ENCODE data around the gene TMPRSS4.
A peak's percentile ranks its signal among the peaks of the same experiment; 100 is the strongest.

The TMPRSS4 gene

DNA sequence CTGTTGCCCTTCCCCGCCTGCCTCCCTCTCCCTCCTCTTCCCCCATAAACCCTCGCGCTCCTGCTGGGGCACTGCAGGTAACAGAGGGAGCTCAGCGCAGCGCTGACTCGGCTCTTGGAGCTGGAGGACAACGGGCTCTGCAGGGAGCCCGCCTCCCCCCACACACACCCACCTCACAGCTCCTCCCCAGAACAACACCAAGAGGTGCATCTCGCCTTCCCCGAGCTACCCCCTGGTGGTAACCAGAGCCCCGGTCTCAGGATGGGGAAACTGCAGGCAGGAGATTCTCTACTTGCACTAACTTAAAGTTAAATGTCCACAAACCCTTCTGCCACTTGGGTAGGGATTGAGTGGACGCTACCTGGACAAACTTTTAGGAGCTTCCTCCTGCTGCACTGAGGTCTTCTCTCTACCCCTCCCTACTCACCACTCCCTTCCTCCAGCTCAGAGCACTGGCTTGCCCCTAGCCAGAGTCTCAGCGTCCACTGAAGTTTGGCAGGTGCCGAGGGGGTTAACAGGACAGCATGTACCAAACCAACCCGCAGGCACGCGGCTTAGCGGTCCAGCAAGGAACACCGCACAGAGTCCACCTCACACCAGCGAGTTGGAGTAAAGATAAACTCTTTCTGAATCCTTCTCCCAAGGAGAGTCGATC, 79.8 kb downstream of the TMPRSS4 start:
- DNase-seq, result peak; percentile 3

DNA sequence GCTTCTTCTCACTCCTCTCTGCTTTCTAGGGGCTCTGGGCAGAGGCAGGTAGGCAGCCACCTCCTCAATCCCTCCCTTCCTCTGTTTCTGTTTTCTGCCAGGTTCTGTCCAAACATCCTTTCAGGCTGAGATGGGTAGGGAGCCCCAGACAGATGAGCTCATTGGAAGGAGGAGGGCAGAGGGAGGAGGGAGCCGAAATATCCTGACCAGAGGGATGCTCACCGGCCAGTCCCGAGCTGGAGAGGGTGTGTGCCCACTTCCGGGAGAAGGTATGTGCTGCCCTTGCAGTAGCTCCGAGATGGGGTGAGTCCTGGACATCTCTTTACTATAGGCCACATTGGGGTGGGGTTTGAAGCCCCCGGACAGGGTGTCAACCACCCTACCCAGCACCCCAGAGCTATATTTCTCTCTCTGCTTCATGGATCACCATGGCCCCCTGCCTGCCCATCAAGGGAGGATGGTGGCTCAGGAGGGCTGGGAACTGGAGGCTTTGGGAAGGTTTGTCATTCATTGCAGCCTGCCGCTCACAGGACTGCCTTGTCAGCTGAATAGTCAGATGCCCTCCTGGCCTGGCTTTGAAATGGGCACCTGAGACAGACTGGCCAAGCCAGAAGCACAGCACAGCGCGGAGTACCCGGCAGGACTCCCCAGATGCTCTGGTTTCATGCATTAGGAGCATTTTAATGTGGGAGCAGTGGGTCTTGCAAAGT, 80.5 kb downstream of the TMPRSS4 start:
- DNase-seq, result no peak

DNA sequence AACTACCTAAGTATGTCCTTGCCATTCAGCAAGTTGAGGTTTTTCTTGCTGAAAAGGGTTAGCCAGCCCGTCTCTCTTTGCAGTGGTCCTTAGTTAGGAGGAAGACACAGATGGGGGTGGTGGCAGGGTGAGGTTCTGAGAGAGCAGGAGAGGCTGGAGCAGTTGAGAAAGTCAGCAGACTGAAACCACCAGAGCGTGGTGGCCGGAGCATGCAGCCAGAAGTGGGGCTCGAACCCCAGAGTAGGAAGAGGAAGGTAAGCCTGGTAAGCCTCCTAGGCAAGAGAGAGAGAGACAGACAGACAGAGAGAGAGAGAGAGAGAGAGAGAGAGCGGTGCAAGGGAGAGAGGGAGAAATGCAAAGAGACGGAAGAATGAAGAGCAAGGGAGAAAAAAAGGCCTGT, 84.9 kb downstream of the TMPRSS4 start:
- no peak for DNase-seq

DNA sequence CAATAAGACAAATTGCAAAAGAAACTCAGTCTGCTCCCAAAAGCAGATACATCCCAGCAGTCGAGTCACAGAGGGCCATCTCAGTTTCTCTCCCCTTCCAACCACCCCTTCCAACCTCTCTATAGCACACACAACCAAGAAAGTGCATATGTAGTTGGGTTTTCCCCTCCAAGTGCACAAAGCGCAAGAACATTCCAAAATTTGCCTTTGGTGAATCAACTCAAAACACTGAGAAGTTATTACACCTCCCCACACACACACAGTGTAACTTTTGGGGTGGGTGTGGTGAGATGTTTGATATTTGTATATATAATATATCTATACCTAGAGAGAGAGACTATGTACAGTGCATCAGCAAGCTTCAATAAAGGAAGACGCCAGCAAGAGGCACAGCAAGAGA, 86.0 kb downstream of the TMPRSS4 start:
- DNase-seq, result no peak

DNA sequence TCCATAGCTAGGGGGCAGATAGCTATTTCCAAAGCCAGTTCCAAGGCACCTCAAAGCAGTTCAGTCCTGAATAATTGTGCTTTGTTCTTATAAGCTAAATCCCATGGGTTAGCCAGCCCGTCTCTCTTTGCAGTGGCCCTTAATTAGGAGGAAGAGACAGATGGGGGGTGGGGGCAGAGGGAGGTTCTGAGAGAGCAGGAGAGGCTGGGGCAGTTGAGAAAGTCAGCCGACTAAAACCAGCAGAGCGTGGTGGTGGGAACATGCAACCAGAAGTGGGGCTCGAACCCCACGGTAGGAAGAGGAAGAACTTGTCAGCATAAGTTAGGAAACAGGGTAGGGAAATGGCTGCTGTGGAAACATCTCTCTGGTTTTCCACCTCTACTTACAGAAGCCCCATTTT, 86.6 kb downstream of the TMPRSS4 start:
- no peak for DNase-seq

GRCh38 chr11:118164885-118165284, 88.0 kb downstream of the TMPRSS4 start:
- no peak for DNase-seq

GRCh38 chr11:118166641-118167040, 89.8 kb downstream of the TMPRSS4 start:
- no peak for DNase-seq

GRCh38 chr11:118167253-118167652, 90.4 kb downstream of the TMPRSS4 start:
- no peak for DNase-seq

GRCh38 chr11:118167906-118168305, 91.0 kb downstream of the TMPRSS4 start:
- DNase-seq, result no peak

- DNase-seq, result no peak
Observed at GRCh38 chr11:118168316-118168715, 91.4 kb downstream of the TMPRSS4 start.

DNA sequence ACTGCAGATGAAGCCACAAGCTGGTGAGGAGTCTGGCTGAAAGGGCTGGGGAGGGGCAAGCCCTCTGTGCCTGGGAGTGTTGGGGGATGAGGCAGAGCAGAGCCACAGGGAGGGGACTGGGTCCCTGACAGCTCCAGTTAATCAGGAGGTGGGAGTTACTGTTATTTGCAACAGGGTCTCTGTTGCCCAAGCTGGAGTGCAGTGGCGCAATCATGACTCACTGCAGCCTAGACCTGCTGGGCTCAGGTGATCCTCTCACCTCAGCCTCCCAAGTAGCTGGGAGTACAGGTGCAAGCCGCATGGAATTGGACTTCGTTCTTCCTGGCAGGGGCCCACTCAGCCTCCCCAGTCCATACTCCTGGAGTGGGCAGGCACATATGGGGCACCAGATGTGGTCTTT, 91.9 kb downstream of the TMPRSS4 start:
- DNase-seq, result no peak

GRCh38 chr11:118169300-118170140, 92.6 kb downstream of the TMPRSS4 start:
- DNase-seq, result no peak

GRCh38 chr11:118170231-118170630, 93.4 kb downstream of the TMPRSS4 start:
- no peak for DNase-seq

DNA sequence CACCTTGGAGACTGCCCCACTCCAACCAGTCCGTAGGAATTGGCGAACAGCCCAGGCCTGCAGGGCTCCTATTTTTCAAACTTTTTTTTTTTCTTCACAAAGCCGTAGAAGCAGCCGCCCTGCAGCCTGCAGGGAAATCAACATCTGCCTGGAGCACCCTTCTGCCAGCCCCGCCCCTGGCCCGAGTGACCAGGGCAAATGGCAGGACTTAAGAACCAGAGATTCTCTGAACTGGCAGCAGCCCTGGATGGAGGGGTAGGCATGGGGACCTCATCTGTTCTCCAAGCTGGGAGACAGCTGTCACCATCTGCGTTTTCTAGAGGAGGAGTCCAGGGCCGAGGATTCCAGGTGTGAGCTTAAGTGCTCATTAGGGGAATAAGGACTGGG, 94.0 kb downstream of the TMPRSS4 start:
- no peak for DNase-seq

All from central memory CD4-positive, alpha-beta T cell (primary cell).